IMR-90 (cell line): Measurements from ENCODE around the gene CCDC148. TPM values are rescaled to one million over a fixed set of nuclear protein-coding genes. Genes with fewer than 3 reads are reported as not detected.

Experiments
- ATAC-seq: fragments of 200-7000 bp; cut with Tn5 transposase; 2 replicates; pipeline ENCODE4 v1.9.1; 2020; ENCODE audit warnings: low read depth, mild to moderate bottlenecking, moderate library complexity
- BruUV-seq: library from RNA; stranded (reverse); fragments of 400-500 nt; replicated peaks from 2 replicates; lab custom pipeline; 2021; lab: Mats Ljungman, UMichigan
- CTCF ChIA-PET: fragments of 300-600 bp; formaldehyde crosslinking; extraction: SDS; loops from one replicate; lab custom pipeline; 2021; ENCODE audit warnings: antibody characterized with exemption; lab: Yijun Ruan, JAX
- POLR2A ChIA-PET: fragments of 300-600 bp; sonication (Branson Sonifier 250); formaldehyde crosslinking; loops from one replicate; lab custom pipeline; 2022; ENCODE audit warnings: antibody characterized with exemption; ENCODE audit not compliant: unreplicated experiment; lab: Charles Lee
- DNase-seq: peaks from one replicate; pipeline ENCODE4 v3.0.0; 2013
- H2AFZ ChIP-seq: replicated peaks from 2 replicates; pipeline ENCODE3; 2013; ENCODE audit warnings: low read length, mild to moderate bottlenecking; ENCODE audit not compliant: poor library complexity
- H2AK5ac ChIP-seq: 2 replicates; pipeline ENCODE4 v1.6.1; 2013; ENCODE audit warnings: low read depth, low read length, inconsistent platforms
- H2AK9ac ChIP-seq: replicated peaks from 2 replicates; pipeline ENCODE3; 2013; ENCODE audit warnings: mild to moderate bottlenecking, low read depth, low read length, moderate library complexity; ENCODE audit not compliant: poor library complexity
- H2BK120ac ChIP-seq: 2 replicates; pipeline ENCODE4 v1.6.1; 2013; ENCODE audit warnings: low read depth, low read length, inconsistent platforms
- H2BK15ac ChIP-seq: 3 replicates; pipeline ENCODE4 v1.6.1; 2013; ENCODE audit warnings: low read depth, low read length, inconsistent platforms
- H2BK20ac ChIP-seq: 2 replicates; pipeline ENCODE4 v1.6.1; 2013; ENCODE audit warnings: low read depth, mild to moderate bottlenecking, inconsistent platforms, low read length, moderate library complexity
- H2BK5ac ChIP-seq: 2 replicates; pipeline ENCODE4 v1.6.1; 2013; ENCODE audit warnings: mild to moderate bottlenecking, low read depth, low read length, inconsistent platforms; ENCODE audit not compliant: poor library complexity, severe bottlenecking
- H3K14ac ChIP-seq: replicated peaks from 2 replicates; pipeline ENCODE4 v1.6.1; 2013; ENCODE audit warnings: low read depth, low read length, inconsistent platforms
- H3K18ac ChIP-seq: 2 replicates; pipeline ENCODE4 v1.6.1; 2013; ENCODE audit warnings: low read depth, low read length, control low read depth
- H3K23ac ChIP-seq: 2 replicates; pipeline ENCODE4 v1.6.1; 2013; ENCODE audit warnings: low read depth, low read length, inconsistent platforms
- H3K27ac ChIP-seq: 2 replicates; pipeline ENCODE4 v1.5.1; 2013; ENCODE audit warnings: mild to moderate bottlenecking, control low read depth, low read length; ENCODE audit not compliant: insufficient read depth
- H3K27me3 ChIP-seq: 2 replicates; pipeline ENCODE4 v1.6.1; 2013; ENCODE audit warnings: low read length; ENCODE audit not compliant: control insufficient read depth, insufficient read depth
- H3K36me3 ChIP-seq: 2 replicates; pipeline ENCODE4 v1.6.1; 2013; ENCODE audit warnings: low read length, mixed read lengths; ENCODE audit not compliant: control insufficient read depth, insufficient read depth
- H3K4ac ChIP-seq: 2 replicates; pipeline ENCODE4 v1.6.1; 2013; ENCODE audit warnings: low read depth, low read length, inconsistent platforms
- H3K4me1 ChIP-seq: 2 replicates; pipeline ENCODE4 v1.6.1; 2013; ENCODE audit warnings: low read length, mixed read lengths; ENCODE audit not compliant: control insufficient read depth, insufficient read depth
- H3K4me2 ChIP-seq: 2 replicates; pipeline ENCODE4 v1.6.1; 2013; ENCODE audit warnings: low read depth, mild to moderate bottlenecking, control low read depth, low read length, moderate library complexity
- H3K4me3 ChIP-seq: 2 replicates; pipeline ENCODE4 v1.5.1; 2013; ENCODE audit warnings: low read depth, mild to moderate bottlenecking, control low read depth, low read length, moderate library complexity; ENCODE audit not compliant: insufficient read depth
- H3K56ac ChIP-seq: 2 replicates; pipeline ENCODE4 v1.6.1; 2013; ENCODE audit warnings: low read length, inconsistent platforms; ENCODE audit not compliant: insufficient read depth; ENCODE audit errors: extremely low read depth
- H3K79me1 ChIP-seq, 2 experiments: 2 replicates each; pipeline ENCODE4 v1.6.1; 2013; ENCODE audit warnings: low read length in 2 of 2, inconsistent platforms in 1 of 2, low read depth in 1 of 2
- H3K9ac ChIP-seq: 2 replicates; pipeline ENCODE4 v1.6.1; 2013; ENCODE audit warnings: low read depth, low read length, control low read depth
- H3K9me1 ChIP-seq: 2 replicates; pipeline ENCODE4 v1.6.1; 2013; ENCODE audit warnings: low read length, inconsistent platforms; ENCODE audit not compliant: insufficient read depth
- H3K9me3 ChIP-seq: 2 replicates; pipeline ENCODE4 v1.6.1; 2013; ENCODE audit warnings: low read length; ENCODE audit not compliant: control insufficient read depth, insufficient read depth
- H4K20me1 ChIP-seq: 2 replicates; pipeline ENCODE4 v1.6.1; 2013; ENCODE audit warnings: low read length, inconsistent platforms; ENCODE audit not compliant: insufficient read depth
- H4K5ac ChIP-seq: 2 replicates; pipeline ENCODE4 v1.6.1; 2013; ENCODE audit warnings: mild to moderate bottlenecking, low read depth, low read length, control low read depth
- H4K8ac ChIP-seq, 2 experiments: 2 replicates each; pipeline ENCODE4 v1.6.1; 2013; ENCODE audit warnings: low read depth in 2 of 2, low read length in 2 of 2, control low read depth in 1 of 2, inconsistent platforms in 1 of 2
- H4K91ac ChIP-seq: 2 replicates; pipeline ENCODE4 v1.6.1; 2013; ENCODE audit warnings: low read depth, low read length, inconsistent platforms; ENCODE audit not compliant: insufficient read depth
- BHLHE40 ChIP-seq: fragments of 150-350 bp; IDR thresholded peaks from 2 replicates; pipeline ENCODE4 v1.6.1; 2016; ENCODE audit warnings: mild to moderate bottlenecking, low read depth, low read length
- CEBPB ChIP-seq: IDR thresholded peaks from 2 replicates; pipeline ENCODE4 v1.6.1; 2012; ENCODE audit warnings: low read depth, low read length, improper control_type of control experiment
- CHD1 ChIP-seq: IDR thresholded peaks from 2 replicates; pipeline ENCODE4 v1.6.1; 2012; ENCODE audit warnings: low read depth, low read length, improper control_type of control experiment
- CTCF ChIP-seq: conservative IDR thresholded peaks from 2 replicates; pipeline ENCODE4 v1.5.1; 2012; ENCODE audit warnings: mild to moderate bottlenecking, low read depth, low read length, improper control_type of control experiment
- ELK1 ChIP-seq: fragments of 150-350 bp; IDR thresholded peaks from 2 replicates; pipeline ENCODE4 v1.6.1; 2016; ENCODE audit warnings: low read depth, mild to moderate bottlenecking, low read length, moderate library complexity, borderline replicate concordance
- FOS ChIP-seq: fragments of 150-350 bp; IDR thresholded peaks from 2 replicates; pipeline ENCODE4 v1.6.1; 2016; ENCODE audit warnings: low read depth, low read length
- MAFK ChIP-seq: IDR thresholded peaks from 2 replicates; pipeline ENCODE4 v1.6.1; 2012; ENCODE audit warnings: low read depth, low read length, improper control_type of control experiment
- MAZ ChIP-seq: IDR thresholded peaks from 2 replicates; pipeline ENCODE4 v1.6.1; 2012; ENCODE audit warnings: low read depth, mild to moderate bottlenecking, low read length, improper control_type of control experiment, moderate library complexity, borderline replicate concordance
- MXI1 ChIP-seq: IDR thresholded peaks from 2 replicates; pipeline ENCODE4 v1.6.1; 2012; ENCODE audit warnings: low read depth, mild to moderate bottlenecking, low read length, moderate library complexity, borderline replicate concordance
- NFE2L2 ChIP-seq: fragments of 150-350 bp; IDR thresholded peaks from 2 replicates; pipeline ENCODE4 v1.6.1; 2016; ENCODE audit warnings: low read depth, mild to moderate bottlenecking, low read length
- POLR2A ChIP-seq: IDR thresholded peaks from 2 replicates; pipeline ENCODE4 v1.6.1; 2012; ENCODE audit warnings: mild to moderate bottlenecking, low read depth, low read length
- RAD21 ChIP-seq: IDR thresholded peaks from 2 replicates; pipeline ENCODE4 v1.6.1; 2012; ENCODE audit warnings: low read length, improper control_type of control experiment
- RCOR1 ChIP-seq: IDR thresholded peaks from 2 replicates; pipeline ENCODE4 v1.6.1; 2012; ENCODE audit warnings: mild to moderate bottlenecking, low read length, improper control_type of control experiment; ENCODE audit not compliant: insufficient replicate concordance
- RFX5 ChIP-seq: IDR thresholded peaks from 2 replicates; pipeline ENCODE4 v1.8.0; 2012; ENCODE audit warnings: low read depth, mild to moderate bottlenecking, low read length, moderate library complexity
- SMC3 ChIP-seq: fragments of 150-350 bp; IDR thresholded peaks from 2 replicates; pipeline ENCODE4 v1.6.1; 2016; ENCODE audit warnings: low read depth, mild to moderate bottlenecking, antibody characterized with exemption, low read length, moderate library complexity
- USF2 ChIP-seq: fragments of 150-350 bp; IDR thresholded peaks from 2 replicates; pipeline ENCODE4 v1.6.1; 2017; ENCODE audit warnings: mild to moderate bottlenecking, antibody characterized with exemption, low read length, low read depth
- WGBS, 2 experiments: methylation state at CpG; one replicate each; pipeline versions ENCODE4 v1.1.5 to v1.1.7; 2013; ENCODE audit warnings: missing lambda C conversion rate in 2 of 2; ENCODE audit not compliant: insufficient read length in 1 of 2; ENCODE audit errors: extremely low coverage in 2 of 2; 5-methylcytosine and 5-hydroxymethylcytosine counted together
- dilution Hi-C: fragments of 300-500 bp; cut with HindIII; formaldehyde crosslinking; loops from one replicate; pipeline ENCODE4 v1.14.3; 2018; ENCODE audit warnings: low sequenced_read_pairs; ENCODE audit not compliant: unreplicated experiment
- in situ Hi-C: fragments of 300-500 bp; cut with MboI; formaldehyde crosslinking; loops from 3 replicates; pipeline ENCODE4 v1.14.3; 2019; ENCODE audit warnings: low sequenced_read_pairs, inconsistent platforms, mixed read lengths
- intact Hi-C: fragments of 100-400 bp; cut with micrococcal nuclease; formaldehyde crosslinking; loops from 2 replicates; pipeline ENCODE4 v1.10.0; 2022
- polyA plus RNA-seq, 3 experiments: library from polyadenylated mRNA; depleted of rRNA; stranded (reverse); fragments of >200 nt; gene quantifications; 2 replicates each; pipeline ENCODE4 v1.2.3, GENCODE V29; 2012; ENCODE audit warnings: low replicate concordance in 1 of 3
- total RNA-seq: library from RNA; depleted of rRNA; stranded (reverse); fragments of >200 nt; gene quantifications from 2 replicates; pipeline ENCODE4 v1.2.3, GENCODE V29; 2012

CCDC148 gene
- total and polyA plus RNA-seq, 2 of the 4 experiments (the other 2 are of a cell fraction), result 0.18 to 0.31 TPM

GRCh38 chr2:158493458-158493857 is 36.9 kb upstream of the CCDC148 start:
- no TSS peak for BruUV-seq
- peak overlapping the region; percentile 49; the same call in 1 of the 2 replicates for H3K4ac ChIP-seq
- H3K4me1 ChIP-seq, result peaks cover 6% of the 10 kb centered on the region; the same call in 1 of the 2 replicates
- dilution Hi-C loops (no loop called here), in situ Hi-C loops (no loop called here), intact Hi-C loops (no loop called here)
- ChIA-PET CTCF (no interaction called here), POLR2A (no interaction called here)
- no peak overlapping the region for H2BK15ac ChIP-seq
- H3K9ac ChIP-seq, result no peak overlapping the region
- H2BK5ac ChIP-seq, result no peak overlapping the region
- peak; percentile 10 for DNase-seq
- H3K4me3 ChIP-seq, result no peak overlapping the region
- 0 out of 2 replicates have a peak overlapping the region, but pooled peaks have one; percentile 45 for H2AK5ac ChIP-seq
- no peak for ATAC-seq
- H4K8ac ChIP-seq, result no peak overlapping the region
- peak overlapping the region; percentile 49 for H2AFZ ChIP-seq
- no peak overlapping the region for H4K91ac ChIP-seq
- H3K4me2 ChIP-seq, result no peak overlapping the region
- no peak overlapping the region for H3K56ac ChIP-seq
- no peak overlapping the region for H3K18ac ChIP-seq
- no peak overlapping the region for H3K27ac ChIP-seq
- H3K9me3 ChIP-seq, result no peaks in the 10 kb centered on the region
- TF ChIP-seq RFX5 (no peak), ELK1 (no peak), RCOR1 (no peak), BHLHE40 (no peak), SMC3 (no peak), MXI1 (no peak), CTCF (no peak), MAFK (no peak), RAD21 (no peak), MAZ (no peak), CHD1 (no peak), USF2 (no peak), NFE2L2 (no peak), POLR2A (no peak), CEBPB (no peak), FOS (no peak)
- H3K27me3 ChIP-seq, result no peaks in the 10 kb centered on the region
- H4K20me1 ChIP-seq, result no peaks in the 10 kb centered on the region; the same call in 1 of the 2 replicates
- no peak overlapping the region for H2AK9ac ChIP-seq
- H3K23ac ChIP-seq, result peak overlapping the region; percentile 51; the same call in 1 of the 2 replicates
- H2BK20ac ChIP-seq, result no peak overlapping the region; the same call in 1 of the 2 replicates
- 0 out of 2 replicates have a peak overlapping the region, but pooled peaks have one; percentile 43 for H3K14ac ChIP-seq
- H4K5ac ChIP-seq, result no peak overlapping the region
- 89% methylated on average over 2 of the region's 2 CpGs; no CpG with 5 or more reads in 1 of the 2 experiments for WGBS, 2 experiments
- H3K9me1 ChIP-seq, result peaks cover 7% of the 10 kb centered on the region; the same call in 1 of the 2 replicates
- peaks cover 35 to 43% of the 10 kb centered on the region in 2 experiments for H3K79me1 ChIP-seq
- H3K36me3 ChIP-seq, result no peaks in the 10 kb centered on the region
- H2BK120ac ChIP-seq, result no peak overlapping the region; the same call in 1 of the 2 replicates
